T-helper 2 cell treated with Interferon-gamma antibody and Interleukin-4, amounts not matched to agents 5 μg/mL and 100 μg/mL, for 36 hours (primary cell): ENCODE data around the gene FAM3B.
"Not testable (repeated sequence)": the region's sequence is repeated elsewhere in the genome, so short reads cannot be mapped to it uniquely, and the experiment has no call there.

ENCODE experiments used
- DNase-seq: peaks from one replicate; pipeline ENCODE4 v3.0.0; 2021; ENCODE audit warnings: low spot score
- H3K27ac Mint-ChIP-seq: one replicate; pipeline ENCODE4 v1.8.0; 2021; ENCODE audit warnings: mild to moderate bottlenecking, mixed read lengths
- H3K27me3 Mint-ChIP-seq: one replicate; pipeline ENCODE4 v1.8.0; 2021; ENCODE audit warnings: low read depth, mixed read lengths
- H3K36me3 Mint-ChIP-seq: one replicate; pipeline ENCODE4 v1.8.0; 2021; ENCODE audit warnings: low read depth, mixed read lengths
- H3K4me1 Mint-ChIP-seq: one replicate; pipeline ENCODE4 v1.8.0; 2021; ENCODE audit warnings: low read depth, mixed read lengths
- H3K4me3 Mint-ChIP-seq: one replicate; pipeline ENCODE4 v1.8.0; 2022; ENCODE audit warnings: mild to moderate bottlenecking, moderate library complexity, mixed read lengths
- H3K9me3 Mint-ChIP-seq: one replicate; pipeline ENCODE4 v1.8.0; 2021; ENCODE audit warnings: mixed read lengths

Gene FAM3B

GRCh38 chr21:41304068-41304720, 12.4 kb upstream of the FAM3B start:
- peaks cover 3% of the 10 kb centered on the region for H3K9me3 Mint-ChIP-seq
- H3K27me3 Mint-ChIP-seq: peaks cover 3% of the 10 kb centered on the region
- H3K4me1 Mint-ChIP-seq: no peaks in the 10 kb centered on the region
- DNase-seq: no peak
- no peak overlapping the region for H3K27ac Mint-ChIP-seq
- no peak overlapping the region for H3K4me3 Mint-ChIP-seq
- H3K36me3 Mint-ChIP-seq: no peaks in the 10 kb centered on the region

- no peak for DNase-seq
- no peaks in the 10 kb centered on the region for H3K36me3 Mint-ChIP-seq
- no peak overlapping the region for H3K27ac Mint-ChIP-seq
- H3K4me1 Mint-ChIP-seq: no peaks in the 10 kb centered on the region
- H3K27me3 Mint-ChIP-seq: peaks cover 9% of the 10 kb centered on the region
- peaks cover 3% of the 10 kb centered on the region for H3K9me3 Mint-ChIP-seq
- H3K4me3 Mint-ChIP-seq: no peak overlapping the region
Observed at GRCh38 chr21:41307219-41307618, 9.4 kb upstream of the FAM3B start.

- not testable (repeated sequence) for H3K4me1 Mint-ChIP-seq, H3K27ac Mint-ChIP-seq, H3K4me3 Mint-ChIP-seq, H3K36me3 Mint-ChIP-seq, H3K9me3 Mint-ChIP-seq, DNase-seq
- peaks cover 49% of the 10 kb centered on the region for H3K27me3 Mint-ChIP-seq
Observed at GRCh38 chr21:41313285-41314164, 3.1 kb upstream of the FAM3B start.

GRCh38 chr21:41315726-41316125, 875 bp upstream of the FAM3B start:
- H3K4me3 Mint-ChIP-seq: no peak overlapping the region

GRCh38 chr21:41317063-41317392, 427 bp downstream of the FAM3B start:
- DNase-seq: no peak
- no peak overlapping the region for H3K4me3 Mint-ChIP-seq
- H3K27me3 Mint-ChIP-seq: peaks cover 61% of the 10 kb centered on the region
- H3K27ac Mint-ChIP-seq: no peak overlapping the region
- H3K4me1 Mint-ChIP-seq: peaks cover 2% of the 10 kb centered on the region
- no peaks in the 10 kb centered on the region for H3K9me3 Mint-ChIP-seq
- H3K36me3 Mint-ChIP-seq: no peaks in the 10 kb centered on the region

More at GRCh38 chr21:41315726-41316125, 875 bp upstream of the FAM3B start:
- Mint-ChIP-seq H3K36me3 (no peaks in the 10 kb centered on the region), H3K27me3 (peaks cover 60% of the 10 kb centered on the region), H3K4me1 (no peaks in the 10 kb centered on the region), H3K27ac (no peak overlapping the region), H3K9me3 (no peaks in the 10 kb centered on the region)
- no peak for DNase-seq

DNA sequence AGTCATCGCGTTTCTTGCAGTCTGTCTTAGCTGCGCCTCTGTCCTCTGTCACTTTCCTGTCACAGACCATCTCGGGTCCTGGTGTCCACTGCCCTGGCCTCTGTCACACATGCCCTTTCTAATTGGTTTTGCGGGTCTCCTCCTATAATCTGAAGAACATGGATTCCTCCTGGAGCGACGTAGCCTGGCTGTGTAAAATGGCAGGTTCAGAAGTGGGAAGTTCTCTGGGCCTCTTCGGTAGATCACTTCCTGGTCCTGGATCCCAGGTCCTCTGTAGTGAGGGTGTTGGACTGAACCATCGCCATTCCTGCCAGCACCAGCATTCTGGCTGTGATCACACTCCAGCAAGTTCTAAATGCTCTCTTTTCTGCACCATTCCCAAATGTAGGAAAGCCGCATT, 857 bp downstream of the FAM3B start:
- H3K4me1 Mint-ChIP-seq: peaks cover 2% of the 10 kb centered on the region
- no peaks in the 10 kb centered on the region for H3K36me3 Mint-ChIP-seq
- H3K27me3 Mint-ChIP-seq: peaks cover 61% of the 10 kb centered on the region
- no peak overlapping the region for H3K4me3 Mint-ChIP-seq
- H3K9me3 Mint-ChIP-seq: no peaks in the 10 kb centered on the region
- no peak for DNase-seq
- H3K27ac Mint-ChIP-seq: no peak overlapping the region

DNA sequence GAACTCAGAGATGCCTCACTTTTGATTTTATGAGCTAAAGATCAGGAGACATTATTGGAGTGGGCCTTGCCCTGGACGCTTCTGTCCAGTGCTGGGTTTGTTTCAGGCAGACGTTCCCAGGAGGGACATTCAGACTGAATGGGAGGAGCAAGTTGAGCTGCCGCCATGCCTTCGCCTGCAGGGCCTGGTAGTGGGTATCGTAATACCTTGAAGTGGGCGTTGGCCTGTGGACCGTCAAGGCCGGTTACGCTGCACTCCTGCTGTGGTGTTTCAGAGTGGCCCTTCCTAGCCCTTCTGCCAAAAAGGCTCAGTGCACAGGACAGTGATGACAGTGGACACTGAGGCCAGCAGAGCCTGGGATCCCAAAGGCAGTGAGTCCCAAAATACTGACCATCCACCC, 1.6 kb downstream of the FAM3B start:
- H3K27me3 Mint-ChIP-seq: peaks cover 59% of the 10 kb centered on the region
- DNase-seq: no peak

GRCh38 chr21:41319273-41319672, 2.7 kb downstream of the FAM3B start:
- no peaks in the 10 kb centered on the region for H3K9me3 Mint-ChIP-seq

More for the DNA sequence above, 1.6 kb downstream of the FAM3B start:
- Mint-ChIP-seq H3K9me3 (no peaks in the 10 kb centered on the region), H3K4me3 (no peak overlapping the region), H3K4me1 (peaks cover 2% of the 10 kb centered on the region), H3K27ac (no peak overlapping the region), H3K36me3 (no peaks in the 10 kb centered on the region)

DNA sequence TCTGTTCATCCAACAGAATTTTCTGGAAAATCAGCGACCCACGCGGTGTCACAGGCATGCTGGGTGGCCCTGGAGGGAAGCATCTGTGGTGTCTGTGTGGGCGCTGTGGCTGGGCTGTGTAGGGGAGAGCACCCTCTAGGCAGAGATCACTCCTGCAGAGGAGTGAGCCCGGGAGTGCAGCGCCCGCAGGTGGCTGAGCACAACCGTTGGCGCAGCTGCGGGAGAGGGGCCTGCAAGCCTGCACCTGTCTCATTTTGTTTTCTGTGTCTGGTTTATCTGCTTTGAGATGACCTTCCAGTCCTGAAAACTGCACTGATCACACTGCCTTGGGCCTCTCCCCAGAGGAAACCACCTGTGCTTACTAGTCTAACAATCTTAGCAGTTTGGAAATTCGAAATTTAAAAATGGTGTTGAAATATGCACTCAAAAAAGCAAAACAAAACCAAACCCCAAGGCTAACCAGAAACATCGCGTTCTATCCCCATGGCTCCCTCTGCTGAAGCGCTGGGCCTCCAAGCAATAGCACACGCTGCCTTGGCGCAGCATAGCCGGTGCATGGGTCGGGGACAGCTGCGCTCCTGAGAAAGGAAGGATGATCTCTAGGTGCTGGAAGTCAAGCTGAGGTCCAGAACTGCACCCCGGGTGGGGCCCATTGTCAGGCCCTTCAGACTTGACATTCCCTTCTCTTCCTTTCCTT, 4.8 kb downstream of the FAM3B start:
- Mint-ChIP-seq H3K36me3 (no peaks in the 10 kb centered on the region), H3K9me3 (no peaks in the 10 kb centered on the region), H3K27me3 (peaks cover 33% of the 10 kb centered on the region), H3K4me3 (no peak overlapping the region), H3K4me1 (peaks cover 2% of the 10 kb centered on the region), H3K27ac (no peak overlapping the region)
- no peak for DNase-seq

More at GRCh38 chr21:41319273-41319672, 2.7 kb downstream of the FAM3B start:
- no peak for DNase-seq
- H3K4me3 Mint-ChIP-seq: no peak overlapping the region
- H3K4me1 Mint-ChIP-seq: peaks cover 2% of the 10 kb centered on the region
- no peak overlapping the region for H3K27ac Mint-ChIP-seq
- H3K36me3 Mint-ChIP-seq: no peaks in the 10 kb centered on the region
- peaks cover 54% of the 10 kb centered on the region for H3K27me3 Mint-ChIP-seq

GRCh38 chr21:41321908-41322495, 5.4 kb downstream of the FAM3B start:
- Mint-ChIP-seq H3K9me3 (no peaks in the 10 kb centered on the region), H3K27ac (no peak overlapping the region), H3K4me3 (no peak overlapping the region), H3K4me1 (peaks cover 2% of the 10 kb centered on the region), H3K27me3 (peaks cover 32% of the 10 kb centered on the region), H3K36me3 (no peaks in the 10 kb centered on the region)
- DNase-seq: no peak

DNA sequence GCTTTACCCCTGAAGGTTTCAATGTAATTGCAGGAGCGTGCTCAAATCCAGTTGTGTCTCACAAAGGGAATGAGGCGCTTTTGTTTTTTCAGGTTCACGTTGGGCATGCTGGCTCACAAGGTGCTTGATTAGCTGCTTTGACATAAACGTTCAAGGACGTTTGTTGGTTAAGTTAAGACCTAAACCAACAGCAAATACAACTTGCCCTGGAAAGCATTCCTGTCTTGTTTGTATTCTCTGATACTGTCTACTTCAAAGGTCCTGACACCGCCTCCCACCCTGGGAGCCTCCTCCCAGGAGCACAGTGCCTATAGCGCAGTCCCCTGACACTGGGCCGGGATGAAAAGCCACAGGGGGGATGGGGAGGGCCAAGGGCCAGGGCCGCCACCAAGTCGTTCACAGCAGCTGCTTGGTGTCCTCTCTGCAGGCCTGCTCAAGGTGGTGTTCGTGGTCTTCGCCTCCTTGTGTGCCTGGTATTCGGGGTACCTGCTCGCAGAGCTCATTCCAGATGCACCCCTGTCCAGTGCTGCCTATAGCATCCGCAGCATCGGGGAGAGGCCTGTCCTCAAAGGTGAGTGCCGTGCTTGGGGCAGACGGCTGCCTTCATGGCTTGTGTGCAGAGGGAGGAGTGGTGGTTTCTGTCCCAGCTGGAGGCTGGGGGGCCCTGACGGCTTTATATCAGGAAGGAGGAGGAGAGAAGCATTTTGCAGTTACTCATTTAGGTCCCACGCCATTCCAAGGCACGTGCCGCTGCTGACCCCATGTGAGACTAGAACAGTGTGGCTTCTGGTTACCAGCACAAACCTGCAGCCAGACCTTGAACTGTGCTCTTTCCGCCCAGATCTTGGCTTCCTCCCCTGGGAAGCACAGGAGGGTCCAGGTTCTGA, 6.1 kb downstream of the FAM3B start:
- Mint-ChIP-seq H3K4me3 (no peak overlapping the region), H3K4me1 (peaks cover 2% of the 10 kb centered on the region), H3K36me3 (no peaks in the 10 kb centered on the region), H3K9me3 (no peaks in the 10 kb centered on the region), H3K27ac (no peak overlapping the region), H3K27me3 (peaks cover 25% of the 10 kb centered on the region)
- DNase-seq: no peak

GRCh38 chr21:41325138-41325912, 8.7 kb downstream of the FAM3B start:
- DNase-seq: no peak
- no peak overlapping the region for H3K4me3 Mint-ChIP-seq
- peaks cover 11% of the 10 kb centered on the region for H3K27me3 Mint-ChIP-seq
- H3K27ac Mint-ChIP-seq: no peak overlapping the region
- H3K9me3 Mint-ChIP-seq: no peaks in the 10 kb centered on the region
- no peaks in the 10 kb centered on the region for H3K36me3 Mint-ChIP-seq
- peaks cover 2% of the 10 kb centered on the region for H3K4me1 Mint-ChIP-seq
